HepG2 (cell line): ENCODE measurements around the gene POLE4. TPM values are rescaled to one million over a fixed set of nuclear protein-coding genes. Genes with fewer than 3 reads are reported as not detected.

Experiments
- ARHGAP35 ChIP-seq: sonication (generic); formaldehyde crosslinking; IDR thresholded peaks from 2 replicates; pipeline ENCODE4 v1.9.0; 2022; ENCODE audit warnings: mild to moderate bottlenecking, inconsistent platforms, moderate library complexity, missing genetic modification reagents, borderline replicate concordance
- CHCHD3 ChIP-seq: sonication (generic); formaldehyde crosslinking; IDR thresholded peaks from 2 replicates; pipeline ENCODE4 v1.8.0; 2022; ENCODE audit warnings: mild to moderate bottlenecking, missing genetic modification reagents, moderate library complexity
- ERF ChIP-seq: IDR thresholded peaks from 2 replicates; pipeline ENCODE4 v1.6.1; 2018; ENCODE audit warnings: missing biosample characterization, missing genetic modification reagents
- FOXM1 ChIP-seq: sonication (generic); formaldehyde crosslinking; IDR thresholded peaks from 2 replicates; pipeline ENCODE4 v1.5.0; 2020; ENCODE audit warnings: missing genetic modification reagents
- GLI4 ChIP-seq: sonication (generic); formaldehyde crosslinking; IDR thresholded peaks from 2 replicates; pipeline ENCODE4 v1.5.1; 2020; ENCODE audit warnings: missing genetic modification reagents, mild to moderate bottlenecking, moderate library complexity, borderline replicate concordance
- ISL2 ChIP-seq: sonication (generic); formaldehyde crosslinking; IDR thresholded peaks from 2 replicates; pipeline ENCODE4 v1.5.0; 2020; ENCODE audit warnings: missing genetic modification reagents
- KLF12 ChIP-seq: sonication (generic); formaldehyde crosslinking; IDR thresholded peaks from 2 replicates; pipeline ENCODE4 v1.4.0; 2020; ENCODE audit warnings: missing genetic modification reagents, borderline replicate concordance
- PHF21A ChIP-seq: sonication (generic); formaldehyde crosslinking; IDR thresholded peaks from 2 replicates; pipeline ENCODE4 v1.5.0; 2020; ENCODE audit warnings: mild to moderate bottlenecking, missing genetic modification reagents
- RXRA ChIP-seq: sonication (generic); formaldehyde crosslinking; IDR thresholded peaks from 2 replicates; pipeline ENCODE4 v1.5.1; 2020; ENCODE audit warnings: missing genetic modification reagents
- SP140L ChIP-seq: sonication (generic); formaldehyde crosslinking; IDR thresholded peaks from 2 replicates; pipeline ENCODE4 v1.4.0; 2020; ENCODE audit warnings: missing genetic modification reagents, borderline replicate concordance
- SP5 ChIP-seq: IDR thresholded peaks from 2 replicates; pipeline ENCODE4 v1.6.1; 2016; ENCODE audit warnings: low read depth, borderline replicate concordance
- YEATS2 ChIP-seq: sonication (generic); formaldehyde crosslinking; IDR thresholded peaks from 2 replicates; pipeline ENCODE4 v1.4.0; 2020; ENCODE audit warnings: missing genetic modification reagents, borderline replicate concordance
- ZFP82 ChIP-seq: sonication (generic); formaldehyde crosslinking; IDR thresholded peaks from 2 replicates; pipeline ENCODE4 v1.5.1; 2020; ENCODE audit warnings: mild to moderate bottlenecking, missing genetic modification reagents, borderline replicate concordance
- ZNF136 ChIP-seq: sonication (generic); formaldehyde crosslinking; IDR thresholded peaks from 2 replicates; pipeline ENCODE4 v1.8.1; 2022; ENCODE audit warnings: low read depth, mild to moderate bottlenecking, moderate library complexity, missing genetic modification reagents
- ZNF329 ChIP-seq: sonication (generic); formaldehyde crosslinking; IDR thresholded peaks from 2 replicates; pipeline ENCODE4 v1.9.0; 2021; ENCODE audit warnings: low read depth, mild to moderate bottlenecking, missing genetic modification reagents
- ZNF484 ChIP-seq: sonication (generic); formaldehyde crosslinking; IDR thresholded peaks from 2 replicates; pipeline ENCODE4 v1.5.1; 2020; ENCODE audit warnings: mild to moderate bottlenecking, low read depth, missing genetic modification reagents, borderline replicate concordance
- ZNF546 ChIP-seq: sonication (generic); formaldehyde crosslinking; conservative IDR thresholded peaks from 2 replicates; pipeline ENCODE4 v1.8.1; 2023; ENCODE audit warnings: mild to moderate bottlenecking, missing genetic modification reagents
- ZNF713 ChIP-seq: sonication (generic); formaldehyde crosslinking; IDR thresholded peaks from 2 replicates; pipeline ENCODE4 v1.4.0; 2020; ENCODE audit warnings: mild to moderate bottlenecking, missing genetic modification reagents
- ZNF891 ChIP-seq: sonication (generic); formaldehyde crosslinking; IDR thresholded peaks from 2 replicates; pipeline ENCODE4 v1.5.0; 2020; ENCODE audit warnings: mild to moderate bottlenecking, missing genetic modification reagents
- ZSCAN30 ChIP-seq: sonication (generic); formaldehyde crosslinking; IDR thresholded peaks from 2 replicates; pipeline ENCODE4 v1.5.0; 2020; ENCODE audit warnings: mild to moderate bottlenecking, missing genetic modification reagents
- polyA plus RNA-seq, 8 experiments: library from polyadenylated mRNA; depleted of rRNA in 3 of 8; stranded (reverse) in 7 of 8; unstranded in 1 of 8; fragments of >200 nt; fragmentation: Illumina TruSeq in 4 of 8; extraction: Trizol in 4 of 8; gene quantifications; 2 replicates each; pipeline versions ENCODE4 v1.2.1 to v1.2.3, GENCODE V29; 2011 to 2016; ENCODE audit warnings: low read depth in 4 of 8, missing spikeins in 1 of 8, mixed read lengths in 1 of 8; ENCODE audit not compliant: insufficient read depth in 1 of 8
- total RNA-seq, 5 experiments: library from RNA; depleted of rRNA; stranded (reverse); fragments of >200 nt; fragmentation: Illumina TruSeq; extraction: Trizol; gene quantifications; 2 replicates each; pipeline ENCODE4 v1.2.3, GENCODE V29; 2016; ENCODE audit warnings: low read depth in 1 of 5
- TF ChIP-seq, protein P1 (sequence below): sonication (generic); formaldehyde crosslinking; IDR thresholded peaks from 2 replicates; pipeline ENCODE4 v1.4.0; 2020; ENCODE audit warnings: missing genetic modification reagents
- TF ChIP-seq, protein P2 (sequence below): sonication (generic); formaldehyde crosslinking; IDR thresholded peaks from 2 replicates; pipeline ENCODE4 v1.4.0; 2020; ENCODE audit warnings: missing genetic modification reagents, borderline replicate concordance
- TF ChIP-seq, protein P3 (sequence below): fragments of 450-650 bp; IDR thresholded peaks from 2 replicates; pipeline ENCODE4 v1.6.1; 2017
- TF ChIP-seq, protein P4 (sequence below): sonication (generic); formaldehyde crosslinking; IDR thresholded peaks from 2 replicates; pipeline ENCODE4 v1.8.0; 2022; ENCODE audit warnings: missing genetic modification reagents, low read depth, mild to moderate bottlenecking, borderline replicate concordance

Gene POLE4
- total and polyA plus RNA-seq, 2 of the 13 experiments (the other 11 are each of a cell fraction or from before 2014, with no cell fraction given) = 106 to 116 TPM

DNA sequence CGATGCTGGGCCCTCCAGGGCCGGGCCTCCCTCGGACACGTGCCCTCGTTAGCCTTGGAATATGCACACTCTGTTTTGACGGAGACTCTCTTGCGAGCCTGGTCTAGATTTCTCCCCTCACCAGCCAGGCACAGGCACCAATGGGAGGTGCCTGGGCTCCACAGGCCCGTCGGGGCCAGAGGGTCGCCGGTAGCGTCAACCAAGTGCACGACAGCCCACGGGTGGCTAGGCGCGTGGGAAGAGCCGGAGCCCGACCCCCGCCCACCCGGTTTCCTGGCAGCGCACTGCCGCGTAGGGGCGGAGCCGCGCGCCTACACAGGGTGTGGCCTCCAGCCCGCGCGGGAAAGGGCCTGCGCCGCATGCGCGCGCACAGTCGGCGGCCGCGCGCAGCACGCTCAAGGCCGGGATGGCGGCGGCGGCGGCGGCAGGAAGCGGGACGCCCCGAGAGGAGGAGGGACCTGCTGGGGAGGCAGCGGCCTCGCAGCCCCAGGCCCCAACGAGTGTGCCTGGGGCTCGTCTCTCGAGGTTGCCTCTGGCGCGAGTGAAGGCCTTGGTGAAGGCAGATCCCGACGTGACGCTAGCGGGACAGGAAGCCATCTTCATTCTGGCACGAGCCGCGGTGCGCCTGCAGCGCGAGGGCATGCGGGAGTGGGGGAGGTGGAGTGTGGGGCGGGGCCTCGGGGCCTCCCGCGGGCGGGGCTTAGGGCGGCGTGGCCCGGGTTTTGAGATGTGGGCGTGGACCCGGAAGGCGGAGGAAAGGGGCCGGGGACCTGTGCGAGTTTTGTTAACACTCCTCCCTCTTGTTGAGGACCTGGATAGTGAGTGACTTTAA is at the start of gene POLE4 (continued):
- TF ChIP-seq ZNF546 (CRISPR knock-in tag) (peak; percentile 99), SP140L (CRISPR knock-in tag) (peak; percentile 95; the same call in 1 of the 2 replicates), ERF (CRISPR knock-in tag) (peak; percentile 99), ZNF136 (CRISPR knock-in tag) (0 out of 2 replicates have a peak, but pooled peaks have one; percentile 49), ZNF891 (peak; percentile 98), GLI4 (CRISPR knock-in tag) (peak; percentile 99; the same call in 1 of the 2 replicates), ZSCAN30 (CRISPR knock-in tag) (peak; percentile 94), ISL2 (peak; percentile 87), ZNF713 (peak; percentile 98), SP5 (CRISPR knock-in tag) (peak; percentile 67), ZNF329 (CRISPR knock-in tag) (peak; percentile 95), YEATS2 (CRISPR knock-in tag) (peak; percentile 70), ZFP82 (CRISPR knock-in tag) (peak; percentile 93; the same call in 1 of the 2 replicates), PHF21A (CRISPR knock-in tag) (peak; percentile 69), ARHGAP35 (CRISPR knock-in tag) (peak; percentile 98), KLF12 (CRISPR knock-in tag) (peak; percentile 96), FOXM1 (CRISPR knock-in tag) (0 out of 2 replicates have a peak, but pooled peaks have one; percentile 55), ZNF484 (CRISPR knock-in tag) (peak; percentile 90; the same call in 1 of the 2 replicates), CHCHD3 (CRISPR knock-in tag) (peak; percentile 82; the same call in 1 of the 2 replicates), RXRA (CRISPR knock-in tag) (peak; percentile 68)
- TF ChIP-seq, protein P1, sequence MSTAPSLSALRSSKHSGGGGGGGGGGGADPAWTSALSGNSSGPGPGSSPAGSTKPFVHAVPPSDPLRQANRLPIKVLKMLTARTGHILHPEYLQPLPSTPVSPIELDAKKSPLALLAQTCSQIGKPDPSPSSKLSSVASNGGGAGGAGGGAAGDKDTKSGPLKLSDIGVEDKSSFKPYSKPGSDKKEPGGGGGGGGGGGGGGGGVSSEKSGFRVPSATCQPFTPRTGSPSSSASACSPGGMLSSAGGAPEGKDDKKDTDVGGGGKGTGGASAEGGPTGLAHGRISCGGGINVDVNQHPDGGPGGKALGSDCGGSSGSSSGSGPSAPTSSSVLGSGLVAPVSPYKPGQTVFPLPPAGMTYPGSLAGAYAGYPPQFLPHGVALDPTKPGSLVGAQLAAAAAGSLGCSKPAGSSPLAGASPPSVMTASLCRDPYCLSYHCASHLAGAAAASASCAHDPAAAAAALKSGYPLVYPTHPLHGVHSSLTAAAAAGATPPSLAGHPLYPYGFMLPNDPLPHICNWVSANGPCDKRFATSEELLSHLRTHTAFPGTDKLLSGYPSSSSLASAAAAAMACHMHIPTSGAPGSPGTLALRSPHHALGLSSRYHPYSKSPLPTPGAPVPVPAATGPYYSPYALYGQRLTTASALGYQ (CRISPR knock-in tag) = peak; percentile 62
- TF ChIP-seq, protein P2, sequence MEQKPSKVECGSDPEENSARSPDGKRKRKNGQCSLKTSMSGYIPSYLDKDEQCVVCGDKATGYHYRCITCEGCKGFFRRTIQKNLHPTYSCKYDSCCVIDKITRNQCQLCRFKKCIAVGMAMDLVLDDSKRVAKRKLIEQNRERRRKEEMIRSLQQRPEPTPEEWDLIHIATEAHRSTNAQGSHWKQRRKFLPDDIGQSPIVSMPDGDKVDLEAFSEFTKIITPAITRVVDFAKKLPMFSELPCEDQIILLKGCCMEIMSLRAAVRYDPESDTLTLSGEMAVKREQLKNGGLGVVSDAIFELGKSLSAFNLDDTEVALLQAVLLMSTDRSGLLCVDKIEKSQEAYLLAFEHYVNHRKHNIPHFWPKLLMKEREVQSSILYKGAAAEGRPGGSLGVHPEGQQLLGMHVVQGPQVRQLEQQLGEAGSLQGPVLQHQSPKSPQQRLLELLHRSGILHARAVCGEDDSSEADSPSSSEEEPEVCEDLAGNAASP (CRISPR knock-in tag) = peak; percentile 60
- TF ChIP-seq, protein P3, sequence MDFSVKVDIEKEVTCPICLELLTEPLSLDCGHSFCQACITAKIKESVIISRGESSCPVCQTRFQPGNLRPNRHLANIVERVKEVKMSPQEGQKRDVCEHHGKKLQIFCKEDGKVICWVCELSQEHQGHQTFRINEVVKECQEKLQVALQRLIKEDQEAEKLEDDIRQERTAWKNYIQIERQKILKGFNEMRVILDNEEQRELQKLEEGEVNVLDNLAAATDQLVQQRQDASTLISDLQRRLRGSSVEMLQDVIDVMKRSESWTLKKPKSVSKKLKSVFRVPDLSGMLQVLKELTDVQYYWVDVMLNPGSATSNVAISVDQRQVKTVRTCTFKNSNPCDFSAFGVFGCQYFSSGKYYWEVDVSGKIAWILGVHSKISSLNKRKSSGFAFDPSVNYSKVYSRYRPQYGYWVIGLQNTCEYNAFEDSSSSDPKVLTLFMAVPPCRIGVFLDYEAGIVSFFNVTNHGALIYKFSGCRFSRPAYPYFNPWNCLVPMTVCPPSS = no peak
- TF ChIP-seq, protein P4, sequence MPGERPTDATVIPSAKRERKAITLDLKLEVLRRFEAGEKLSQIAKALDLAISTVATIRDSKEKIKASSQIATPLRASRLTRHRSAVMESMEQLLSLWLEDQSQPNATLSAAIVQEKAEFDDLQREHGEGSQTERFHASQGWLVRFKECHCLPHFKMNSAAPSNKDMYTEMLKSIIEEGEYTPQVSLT (CRISPR knock-in tag) = no peak; the same call in 1 of the 2 replicates
